Superior temporal gyrus (tissue), 1 donor: Measurements from ENCODE around the gene FER1L5.
"Not testable (repeated sequence)": the region's sequence is repeated elsewhere in the genome, so short reads cannot be mapped to it uniquely, and the experiment has no call there.

ENCODE experiments used
- DNase-seq: peaks from one replicate; pipeline ENCODE4 v3.0.0-alpha.2; 2016; ENCODE audit errors: extremely low spot score

The FER1L5 gene

DNA sequence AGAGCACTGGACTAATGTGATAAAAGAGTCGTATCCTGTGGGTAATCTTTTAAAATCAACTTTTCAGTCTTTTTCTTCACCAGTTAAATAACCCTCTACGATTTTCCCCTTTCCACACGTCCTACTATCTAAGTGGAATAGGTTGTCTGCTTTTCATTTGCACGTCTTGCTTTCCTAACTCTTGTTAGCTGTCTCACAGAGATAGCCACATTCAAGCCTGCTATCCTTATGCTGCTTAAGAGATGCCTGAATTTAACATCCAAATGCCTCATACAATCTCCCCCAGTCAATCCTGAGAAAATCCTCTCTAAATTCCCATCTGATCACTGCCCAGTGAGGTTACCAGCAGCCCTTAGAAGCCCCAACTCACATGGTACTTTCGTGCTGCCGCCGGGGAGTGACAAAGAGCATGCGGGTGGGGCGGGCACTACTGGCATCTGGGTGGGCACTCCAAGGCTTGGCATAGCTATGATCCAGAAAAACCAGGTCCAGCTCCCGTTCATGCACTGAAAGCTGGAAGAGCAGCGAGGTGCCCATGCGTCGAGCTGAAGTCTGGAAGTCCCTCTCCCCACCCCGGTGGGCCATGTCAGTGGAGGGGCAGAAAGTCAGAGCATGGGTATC lies 5.9 kb upstream of the FER1L5 start:
- no peak for DNase-seq

DNA sequence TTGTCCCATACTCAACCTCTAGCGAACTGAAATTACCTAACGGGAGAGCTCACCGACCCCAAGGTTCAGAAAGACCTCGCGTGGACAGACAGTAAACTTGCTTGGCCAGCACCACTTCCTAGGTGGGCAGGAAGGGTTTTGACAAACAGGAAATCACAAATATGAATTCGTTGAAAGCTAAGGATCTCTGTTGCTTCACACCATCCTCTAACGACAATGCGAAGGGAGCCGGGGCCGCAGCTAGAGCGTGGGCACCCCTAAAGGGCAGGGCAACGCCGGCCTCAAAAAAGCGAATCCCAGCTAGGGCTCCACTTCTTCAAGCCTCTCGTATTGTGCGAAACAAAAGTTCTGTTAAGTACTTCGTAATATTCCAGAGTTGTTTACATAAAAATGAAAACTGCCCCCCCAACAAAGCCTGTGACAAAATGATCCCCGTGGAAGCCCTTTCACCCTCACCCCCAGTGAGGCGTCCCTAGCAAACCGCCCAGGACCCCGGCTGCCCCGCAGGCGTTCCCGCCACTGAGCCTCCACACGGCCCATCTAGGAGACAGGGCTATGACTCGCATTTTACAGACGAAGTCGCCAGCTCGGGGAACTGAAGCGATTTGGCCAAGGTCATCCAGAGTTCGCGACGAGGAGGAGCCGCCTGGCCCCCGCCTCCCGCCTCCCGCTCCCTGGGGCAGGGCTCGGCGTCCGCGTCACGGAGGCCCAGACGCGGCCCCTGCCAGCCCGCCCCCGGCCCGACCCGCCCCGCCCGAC lies 5.0 kb upstream of the FER1L5 start:
- peak; percentile 67 for DNase-seq

DNA sequence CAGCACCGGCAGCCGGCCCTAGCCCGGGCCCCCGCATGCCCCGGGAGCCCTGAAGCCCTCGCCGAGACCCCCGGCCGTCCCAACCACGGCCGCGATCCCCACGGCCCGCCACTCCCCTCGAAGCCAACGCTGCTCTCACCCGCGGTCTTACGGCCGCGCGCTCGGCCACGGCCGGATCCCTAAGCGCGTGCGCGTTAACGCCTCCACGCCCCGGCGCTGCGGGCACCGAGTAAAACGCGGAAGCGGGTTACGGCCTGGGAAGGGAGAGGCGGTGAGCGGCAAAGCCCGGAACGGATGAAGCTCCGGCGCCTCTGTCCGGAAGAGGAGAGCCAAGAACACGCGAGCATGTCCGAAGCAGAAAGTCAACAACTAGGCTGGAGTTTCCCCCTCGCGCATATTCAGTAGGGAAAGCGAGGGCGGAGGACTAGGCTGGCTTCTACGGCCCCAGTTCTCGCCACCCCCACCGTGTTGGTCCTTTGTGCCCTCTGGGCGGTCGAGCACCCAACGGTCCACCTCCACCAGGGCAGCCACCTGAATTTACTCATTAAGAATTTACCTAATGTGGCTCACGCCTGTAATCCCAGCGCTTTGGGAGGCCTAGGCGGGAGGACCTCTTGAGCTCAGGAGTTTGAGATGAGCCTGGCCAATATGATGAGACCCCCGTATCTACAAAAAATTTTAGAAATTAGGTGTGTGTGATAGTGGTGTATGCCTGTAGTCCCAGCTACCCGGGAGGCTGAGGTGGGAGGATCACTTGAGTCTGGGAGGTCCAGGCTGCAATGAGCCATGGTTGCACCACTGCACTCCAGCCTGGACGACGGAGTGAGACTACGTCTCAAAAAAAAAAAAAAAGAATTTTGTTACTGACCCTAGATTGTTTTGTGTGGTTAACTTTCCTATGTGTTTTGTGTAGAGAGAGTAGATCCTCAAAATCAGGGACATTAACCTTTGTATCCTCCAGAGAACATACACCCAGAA lies 4.1 kb upstream of the FER1L5 start, which contains the start of gene KANSL3:
Gene KANSL3, minus strand, starts transcription at position 169 of the 978 bp plus-strand sequence. CDS start 1,177 bp downstream, outside the sequence.
- DNase-seq: peak; percentile 94

DNA sequence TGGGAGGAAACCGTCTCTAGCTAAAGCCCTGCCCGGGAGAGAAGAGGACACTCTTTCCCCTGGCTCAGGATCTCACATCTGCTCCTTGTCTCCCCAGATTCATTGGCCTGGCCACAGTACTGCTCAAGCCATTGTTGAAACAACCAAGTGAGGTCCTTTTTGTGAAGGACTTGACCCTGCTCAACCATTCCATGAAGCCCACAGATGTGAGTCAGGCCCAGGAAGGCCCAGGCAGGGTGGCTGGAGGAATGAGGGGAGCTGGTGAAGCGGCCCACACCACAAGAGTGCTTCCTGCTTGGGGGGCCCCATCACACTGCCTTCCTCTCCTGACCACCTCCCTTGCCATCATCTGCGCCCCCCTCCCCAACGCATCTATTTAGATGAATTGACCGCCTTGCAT lies 5.1 kb downstream of the FER1L5 start:
- DNase-seq: no peak

DNA sequence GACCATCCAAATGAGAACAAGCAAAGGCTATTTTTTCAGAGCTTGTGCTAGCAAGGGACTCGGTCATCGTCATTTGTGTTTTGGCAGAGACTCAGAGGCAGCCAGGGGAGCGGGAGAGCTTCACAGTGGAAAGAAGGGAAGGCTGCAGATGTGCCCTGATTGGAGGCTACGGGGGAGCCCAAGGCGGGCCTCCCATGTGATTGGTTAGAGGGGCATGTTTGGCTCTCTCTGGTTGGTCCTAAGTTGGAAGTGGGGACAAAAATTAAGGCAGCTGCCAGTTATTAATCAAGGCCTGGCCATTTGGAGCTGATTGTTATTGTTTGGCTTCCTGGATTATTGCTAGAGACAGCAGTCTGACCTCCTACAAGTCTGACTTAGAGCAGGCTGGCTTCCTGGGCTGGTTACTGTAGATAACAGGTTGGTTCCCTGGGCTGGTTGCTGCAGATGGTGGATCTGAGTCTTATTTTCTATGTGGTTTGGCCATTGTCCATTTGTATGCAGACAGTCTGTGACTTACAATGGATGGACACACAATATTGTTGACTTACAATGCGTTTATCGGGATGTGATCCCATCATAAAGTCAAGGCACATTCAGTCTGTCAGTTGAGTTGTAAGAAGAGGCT lies 5.9 kb downstream of the FER1L5 start:
- no peak for DNase-seq

DNA sequence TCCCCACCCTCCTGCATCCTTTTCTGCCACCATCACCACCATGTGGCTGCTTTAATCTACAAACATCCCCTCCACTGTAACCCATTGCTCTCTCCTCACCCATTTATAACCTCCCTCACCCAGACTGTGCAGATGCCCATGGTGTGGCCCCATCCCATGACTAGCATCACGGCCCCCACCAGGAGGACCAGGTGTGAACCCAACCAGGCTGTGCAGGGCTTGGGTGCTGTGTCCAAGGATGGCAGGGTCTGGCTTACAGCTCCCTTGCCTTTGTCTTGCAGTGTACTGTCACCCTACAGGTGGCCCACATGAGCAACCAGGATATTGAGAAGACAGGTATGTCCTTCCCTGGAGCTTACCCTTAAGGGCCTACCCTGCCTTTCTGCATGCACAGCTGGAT lies 6.8 kb downstream of the FER1L5 start:
- DNase-seq: no peak

DNA sequence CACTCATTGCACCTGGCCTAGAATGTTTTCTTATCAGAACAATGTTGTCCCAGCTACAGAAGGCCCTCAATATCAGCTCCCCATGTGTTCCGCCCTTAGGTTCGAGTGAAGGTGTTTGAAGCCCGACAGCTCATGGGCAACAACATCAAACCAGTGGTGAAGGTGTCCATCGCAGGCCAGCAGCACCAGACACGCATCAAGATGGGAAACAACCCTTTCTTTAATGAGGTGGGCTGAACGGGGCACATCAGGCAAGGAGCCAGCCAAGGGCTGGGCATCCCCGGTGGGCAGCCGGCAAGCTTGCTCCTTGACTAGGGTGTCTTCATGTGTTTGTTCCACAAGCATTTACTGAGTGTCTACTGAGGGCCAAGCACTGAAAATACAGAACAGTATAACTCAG lies 9.2 kb downstream of the FER1L5 start:
- no peak for DNase-seq

DNA sequence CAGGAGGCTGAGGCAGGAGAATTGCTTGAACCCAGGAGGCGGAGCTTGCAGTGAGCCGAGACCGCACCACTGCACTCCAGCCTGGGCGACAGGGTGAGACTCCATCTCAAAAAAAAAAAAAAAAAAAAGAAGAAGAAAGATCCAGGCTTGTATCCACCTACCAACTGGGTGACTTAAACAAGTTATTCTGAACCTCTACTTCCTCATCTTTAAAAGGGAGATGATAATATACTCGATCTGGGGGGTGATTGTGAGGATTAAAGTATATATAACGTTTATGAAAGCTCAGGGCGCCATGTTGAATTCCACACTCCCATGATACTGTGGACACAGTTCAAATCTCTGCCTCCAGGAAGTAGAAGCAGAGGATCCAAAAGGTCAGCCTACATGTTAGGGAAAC lies 12.2 kb downstream of the FER1L5 start:
- not testable (repeated sequence) for DNase-seq

DNA sequence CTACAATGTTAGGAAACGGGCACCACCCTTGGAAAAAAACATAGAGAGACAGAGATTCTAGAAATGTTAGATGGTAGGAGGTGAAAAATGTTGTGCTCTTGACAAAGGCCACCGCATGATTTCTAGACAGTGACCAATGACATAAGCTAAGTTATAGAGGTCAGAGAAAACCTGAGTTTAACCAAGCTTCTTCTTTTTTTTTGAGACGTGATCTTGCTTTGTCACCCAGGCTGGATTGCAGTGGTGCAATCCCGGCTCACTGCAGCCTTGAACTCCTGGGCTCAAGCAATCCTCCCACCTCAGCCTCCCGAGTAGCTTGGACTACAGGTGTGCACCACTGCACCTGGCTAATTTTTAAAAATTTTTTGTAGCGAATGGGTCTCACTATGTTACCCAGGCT lies 13.0 kb downstream of the FER1L5 start:
- no peak for DNase-seq

DNA sequence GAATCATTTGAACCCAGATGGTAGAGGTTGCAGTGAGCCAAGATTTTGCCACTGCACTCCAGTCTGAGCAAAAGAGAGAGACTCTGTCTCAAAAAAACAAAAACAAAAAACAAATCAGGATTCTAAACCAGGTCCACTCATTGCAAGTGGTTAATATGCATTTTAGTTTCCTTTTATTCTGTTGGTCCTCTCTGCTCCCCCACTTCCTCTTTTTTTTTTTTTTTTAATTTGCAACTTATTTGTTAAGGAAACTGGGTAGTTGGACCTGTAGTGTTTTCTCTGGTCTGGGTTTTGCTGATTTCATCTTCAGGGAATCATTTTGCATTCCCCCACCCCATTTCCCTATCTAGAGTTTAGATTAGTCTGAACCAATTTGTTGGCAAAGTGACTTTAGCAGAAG lies 14.0 kb downstream of the FER1L5 start:
- no peak for DNase-seq

DNA sequence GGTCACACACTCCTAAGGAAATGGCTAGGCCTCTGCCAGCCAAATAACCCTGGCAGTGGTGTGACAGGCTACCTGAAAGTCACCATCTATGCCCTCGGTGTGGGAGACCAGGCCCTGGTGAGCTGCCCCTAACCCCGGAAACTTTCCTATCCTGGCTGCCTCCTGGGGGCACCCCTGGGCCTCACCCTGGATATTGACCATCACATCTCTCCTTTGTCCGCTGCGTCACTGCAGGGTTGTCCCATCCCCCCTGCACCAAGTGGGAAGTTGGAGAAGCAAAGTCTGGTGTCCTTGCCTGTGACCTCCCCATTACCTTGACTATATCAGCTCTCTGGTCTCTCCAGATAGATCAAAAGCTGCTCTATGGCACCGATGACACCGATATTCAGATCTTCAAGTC lies 18.8 kb downstream of the FER1L5 start:
- no peak for DNase-seq

DNA sequence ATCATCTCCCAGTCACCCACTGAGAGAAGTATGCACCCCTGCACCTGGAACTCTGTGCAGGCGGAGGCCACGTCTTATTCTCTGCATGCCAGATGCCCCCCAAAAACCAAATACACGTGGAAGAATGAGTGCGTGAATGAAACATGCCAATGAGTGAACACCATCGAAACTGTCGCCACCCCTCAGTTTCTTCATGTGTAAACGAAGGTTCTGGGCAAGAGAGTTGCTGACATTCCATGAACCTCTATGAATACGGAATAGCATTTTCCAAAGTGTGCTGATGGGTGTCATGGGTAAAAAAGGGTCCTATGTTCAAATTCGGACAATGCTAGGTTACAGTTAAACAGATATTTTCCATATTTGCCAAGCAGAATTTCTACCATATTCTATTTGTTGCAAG lies 19.8 kb downstream of the FER1L5 start:
- no peak for DNase-seq

DNA sequence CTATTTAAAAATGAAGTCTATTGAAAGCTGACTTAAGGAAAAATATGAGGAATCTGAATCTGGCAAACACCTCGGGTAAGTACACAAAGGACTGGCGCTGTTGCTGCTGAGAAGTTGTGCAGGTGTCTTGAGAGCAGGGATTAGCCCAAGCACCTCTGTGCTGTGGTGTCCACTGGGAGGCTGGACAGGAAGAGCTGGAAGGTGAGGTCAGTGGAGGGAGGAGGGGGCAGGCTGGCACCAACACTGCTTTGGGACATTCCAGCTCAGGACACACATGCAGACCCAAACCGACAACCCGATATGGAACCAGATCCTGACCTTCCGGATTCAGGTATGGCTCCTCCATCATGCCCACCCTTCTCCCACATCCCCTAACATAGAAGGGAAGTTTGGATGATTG lies 20.6 kb downstream of the FER1L5 start:
- no peak for DNase-seq

DNA sequence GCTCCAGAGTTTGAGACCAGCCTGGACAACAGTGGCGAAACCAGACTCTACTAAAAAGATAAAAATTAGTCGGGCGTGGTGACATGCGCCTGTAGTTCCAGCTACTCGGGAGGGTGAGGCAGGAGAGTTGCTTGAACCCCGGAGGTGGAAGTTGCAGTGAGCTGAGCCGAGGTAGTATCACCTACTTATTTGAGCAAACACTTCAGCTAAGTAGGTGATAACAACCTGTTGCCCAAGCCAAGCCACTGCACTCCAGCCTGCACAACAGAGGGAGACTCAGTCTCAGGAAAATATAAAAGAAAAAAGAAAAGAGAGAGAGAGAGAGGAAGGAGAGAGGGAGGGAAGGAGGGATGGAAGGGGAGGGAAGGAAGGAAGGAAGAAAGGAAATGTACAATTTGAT lies 21.3 kb downstream of the FER1L5 start:
- DNase-seq: no peak

DNA sequence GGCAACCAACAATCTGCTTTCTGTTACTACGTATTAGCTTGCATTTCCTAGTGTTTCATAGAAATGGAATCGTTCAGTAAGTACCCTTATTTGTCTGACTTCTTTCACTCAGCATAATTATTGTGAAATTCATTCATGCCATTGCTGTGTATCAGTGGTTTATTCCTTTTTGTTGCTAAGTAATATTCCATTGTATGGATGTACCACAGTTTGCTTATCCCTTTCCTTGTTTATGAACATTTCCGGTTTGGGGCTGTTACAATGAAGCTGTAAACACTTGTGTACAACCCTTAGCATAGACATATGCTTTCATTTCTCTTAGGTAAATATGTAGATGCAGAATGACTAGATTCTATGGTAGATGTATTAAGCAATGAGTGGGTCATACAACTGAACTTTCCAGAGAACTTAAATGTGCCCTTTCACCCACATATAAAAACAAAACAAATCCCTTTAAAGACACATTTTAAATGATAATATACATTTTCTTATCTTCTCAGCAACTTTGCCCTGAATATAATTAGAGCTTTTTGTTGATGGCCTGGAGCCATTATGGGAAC lies 21.9 kb downstream of the FER1L5 start:
- no peak for DNase-seq

DNA sequence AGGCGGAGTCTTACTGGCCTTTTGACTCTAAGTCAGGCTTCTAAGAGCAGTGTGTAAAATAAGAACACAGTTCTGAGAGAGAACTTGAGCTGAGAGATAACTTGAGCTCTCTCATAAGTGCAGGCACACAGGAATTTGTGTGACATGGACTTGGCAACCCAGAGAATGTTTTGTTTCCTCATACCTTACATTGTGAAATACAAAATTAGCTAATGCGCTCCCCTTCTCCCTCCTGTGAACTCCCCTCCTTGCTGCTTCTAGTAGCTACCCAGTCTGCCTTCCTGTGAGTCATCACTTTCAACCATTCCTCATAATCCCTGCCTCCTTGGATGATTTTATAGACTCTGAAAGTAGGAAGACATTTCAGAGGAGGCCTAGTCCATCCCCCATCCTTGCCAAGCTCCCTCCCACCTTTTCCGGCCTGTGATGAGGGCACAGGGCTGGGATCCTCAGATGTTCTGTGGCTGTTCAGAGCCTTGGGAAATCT lies 22.6 kb downstream of the FER1L5 start:
- no peak for DNase-seq

DNA sequence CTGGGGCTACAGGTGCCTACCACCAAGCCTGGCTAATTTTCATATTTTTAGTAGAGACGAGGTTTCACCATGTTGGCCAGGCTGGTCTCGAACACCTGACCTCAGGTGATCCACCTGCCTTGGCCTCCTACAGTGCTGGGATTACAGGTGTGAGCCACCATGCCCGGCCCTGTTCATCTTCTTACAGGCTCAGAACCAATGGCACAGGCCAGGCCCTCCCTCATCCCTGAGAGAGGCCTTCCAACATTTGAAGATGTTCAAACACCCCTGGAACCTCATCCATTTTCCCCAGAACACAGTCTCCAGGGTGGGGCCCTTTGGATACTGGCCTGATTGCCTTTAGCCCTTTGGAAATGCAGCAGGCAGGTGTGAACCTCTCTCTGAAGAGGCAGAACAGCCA lies 23.2 kb downstream of the FER1L5 start:
- not testable (repeated sequence) for DNase-seq

DNA sequence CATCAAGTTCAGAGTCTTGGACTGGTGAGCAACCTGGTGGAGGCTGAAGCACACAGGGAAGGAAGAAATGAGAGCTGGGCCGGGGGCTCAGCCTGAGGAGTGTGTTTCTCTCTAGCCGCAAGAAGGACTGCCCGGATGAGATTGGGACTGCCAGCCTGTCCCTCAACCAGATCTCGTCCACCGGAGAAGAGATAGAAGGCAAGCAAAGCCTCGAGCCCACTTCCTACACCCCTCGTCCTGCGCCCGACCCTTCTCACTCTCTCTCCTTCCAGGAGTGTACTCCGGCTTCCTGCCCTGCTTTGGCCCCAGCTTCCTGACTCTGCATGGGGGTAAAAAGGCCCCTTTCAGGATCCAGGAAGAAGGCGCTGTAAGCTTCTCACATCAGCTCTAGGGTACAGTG lies 26.2 kb downstream of the FER1L5 start:
- DNase-seq: no peak

DNA sequence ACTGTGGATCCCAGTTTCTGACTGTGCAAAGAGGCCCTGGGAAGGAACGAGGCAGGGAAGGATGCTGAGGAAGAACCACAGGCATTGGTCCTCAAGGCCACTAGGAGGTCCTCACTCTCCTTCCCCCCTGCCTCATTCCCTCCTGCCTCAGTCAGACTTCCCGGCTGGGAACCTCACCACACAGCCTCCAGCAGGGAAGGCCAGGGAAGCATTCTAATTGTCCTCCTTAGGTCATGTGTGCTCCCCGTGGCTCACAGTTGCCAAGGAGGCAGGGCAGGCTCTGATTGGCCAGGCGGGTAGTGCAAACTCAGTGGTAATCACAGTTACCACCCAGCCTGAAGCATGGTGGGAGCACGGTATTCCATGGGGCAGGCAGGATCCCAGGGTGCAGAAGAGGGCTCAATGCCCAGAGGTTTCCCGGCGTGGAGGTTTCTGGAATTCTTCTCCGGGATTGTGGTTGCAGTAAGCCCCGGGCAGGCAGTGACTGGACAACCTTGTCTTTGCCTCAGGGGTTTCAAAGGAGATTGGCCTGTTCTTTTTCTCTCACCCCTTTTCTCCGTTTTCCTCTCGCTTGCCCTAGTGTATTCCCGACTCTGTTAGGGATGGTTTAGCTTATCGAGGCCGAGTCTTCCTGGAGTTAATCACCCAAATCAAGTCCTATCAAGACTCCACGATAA lies 27.1 kb downstream of the FER1L5 start:
- DNase-seq: no peak

DNA sequence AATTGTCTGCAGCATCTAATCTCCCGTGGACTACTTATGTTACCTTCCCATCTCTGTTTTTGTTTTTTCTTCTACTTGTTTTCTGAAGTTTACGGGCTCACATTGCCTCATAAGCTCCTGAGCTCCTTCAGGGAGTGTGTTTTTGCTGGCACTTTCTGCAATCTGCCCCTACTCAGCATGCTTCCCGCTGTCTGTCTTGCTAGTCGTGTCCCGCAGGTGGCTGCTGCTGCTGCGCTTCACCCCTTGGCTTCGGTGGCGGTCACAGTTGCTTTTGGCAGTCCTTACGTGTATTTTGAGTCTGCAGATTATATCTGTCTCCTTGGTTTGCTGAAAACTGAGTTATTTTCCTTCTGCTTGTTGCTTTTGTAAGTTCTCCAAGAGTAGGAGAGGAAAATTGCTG lies 37.3 kb downstream of the FER1L5 start:
- no peak for DNase-seq
